GM18498 (cell line): ENCODE results near the gene GALNT2.
A peak's percentile ranks its signal among the peaks of the same experiment; 100 is the strongest.

Experiments used
- ATAC-seq: cut with Tn5 transposase; IDR thresholded peaks from one replicate; pipeline ENCODE4 v1.9.1; 2021; ENCODE audit warnings: mild to moderate bottlenecking, moderate library complexity; ENCODE audit not compliant: unreplicated experiment

GALNT2 gene

GRCh38 chr1:230087028-230087716 is 20.1 kb downstream of the GALNT2 start:
- no peak for ATAC-seq

GRCh38 chr1:230087717-230088105 is 20.7 kb downstream of the GALNT2 start:
- no peak for ATAC-seq

- ATAC-seq: no peak
Observed at GRCh38 chr1:230090194-230090711, 23.2 kb downstream of the GALNT2 start.

GRCh38 chr1:230091473-230092231 is 24.6 kb downstream of the GALNT2 start:
- no peak for ATAC-seq

GRCh38 chr1:230094746-230095145 is 27.7 kb downstream of the GALNT2 start:
- ATAC-seq: no peak

- ATAC-seq: no peak
Observed at GRCh38 chr1:230095938-230096337, 28.9 kb downstream of the GALNT2 start.

- no peak for ATAC-seq
Observed at GRCh38 chr1:230097370-230097769, 30.3 kb downstream of the GALNT2 start.

GRCh38 chr1:230098723-230099122 is 31.7 kb downstream of the GALNT2 start:
- no peak for ATAC-seq

GRCh38 chr1:230099465-230099864 is 32.4 kb downstream of the GALNT2 start:
- ATAC-seq: no peak

GRCh38 chr1:230100932-230101331 is 33.9 kb downstream of the GALNT2 start:
- ATAC-seq: no peak

- no peak for ATAC-seq
Observed at GRCh38 chr1:230101556-230101955, 34.5 kb downstream of the GALNT2 start.

- ATAC-seq: no peak
Observed at GRCh38 chr1:230102046-230102445, 35.0 kb downstream of the GALNT2 start.

- ATAC-seq: no peak
Observed at GRCh38 chr1:230102472-230102871, 35.4 kb downstream of the GALNT2 start.

- ATAC-seq: no peak
Observed at GRCh38 chr1:230103306-230104173, 36.5 kb downstream of the GALNT2 start.

GRCh38 chr1:230104395-230105244 is 37.6 kb downstream of the GALNT2 start:
- peak; percentile 71 for ATAC-seq

GRCh38 chr1:230105245-230105753 is 38.3 kb downstream of the GALNT2 start:
- ATAC-seq: no peak

- ATAC-seq: peak; percentile 19
Observed at GRCh38 chr1:230105754-230106625, 39.0 kb downstream of the GALNT2 start.

GRCh38 chr1:230107941-230108340 is 40.9 kb downstream of the GALNT2 start:
- ATAC-seq: no peak

- no peak for ATAC-seq
Observed at GRCh38 chr1:230108580-230108979, 41.5 kb downstream of the GALNT2 start.
